Upper lobe of right lung (tissue), 1 donor: ENCODE measurements around the gene SLX4IP. TPM values are rescaled to one million over a fixed set of nuclear protein-coding genes. Genes with fewer than 3 reads are reported as not detected.

Experiments
- ATAC-seq: fragments of 200-7000 bp; cut with Tn5 transposase; one replicate; pipeline ENCODE4 v1.9.1; 2020; ENCODE audit warnings: mild to moderate bottlenecking, moderate library complexity
- DNase-seq: peaks from one replicate; pipeline ENCODE4 v3.0.0-alpha.2; 2020
- H3K27ac ChIP-seq: fragments of 200-600 bp; one replicate; pipeline ENCODE4 v1.8.0; 2022
- H3K27me3 ChIP-seq: fragments of 200-600 bp; one replicate; pipeline ENCODE4 v1.8.0; 2022; ENCODE audit warnings: mild to moderate bottlenecking
- H3K36me3 ChIP-seq: fragments of 200-600 bp; one replicate; pipeline ENCODE4 v1.8.0; 2022
- H3K4me1 ChIP-seq: fragments of 200-600 bp; one replicate; pipeline ENCODE4 v1.8.0; 2022
- H3K4me3 ChIP-seq: fragments of 200-600 bp; one replicate; pipeline ENCODE4 v1.8.0; 2022; ENCODE audit warnings: mild to moderate bottlenecking
- H3K9me3 ChIP-seq: fragments of 200-600 bp; one replicate; pipeline ENCODE4 v1.8.0; 2022
- CTCF ChIP-seq: fragments of 200-600 bp; IDR thresholded peaks from one replicate; pipeline ENCODE4 v1.8.0; 2022; ENCODE audit warnings: antibody characterized with exemption
- intact Hi-C: fragments of 100-400 bp; cut with DNase I; formaldehyde crosslinking; loops from one replicate; pipeline ENCODE4 v1.11.0; 2022
- total RNA-seq: library from RNA; stranded (reverse); fragmentation: NEBNext Ultra II Directional; extraction: Animal tissue kit (Norgen Biotek cat#: 25700); gene quantifications from one replicate; pipeline ENCODE4 v1.2.1, GENCODE V29; 2021
- donor health status: DM: no; HTN: yes; CAD: no; lungs with severe emphysema.

The SLX4IP gene
- total RNA-seq, 1 donor from 2014 or later = 5.4 TPM

- Histone ChIP-seq H3K27me3 (no peaks in the 10 kb centered on the region), H3K4me1 (peaks cover 15% of the 10 kb centered on the region), H3K9me3 (no peaks in the 10 kb centered on the region), H3K36me3 (no peaks in the 10 kb centered on the region), H3K4me3 (no peak overlapping the region), H3K27ac (no peak overlapping the region)
- ATAC-seq (no peak), DNase-seq (no peak)
- intact Hi-C loops = no loop called here
- TF ChIP-seq CTCF = no peak
These were observed 30.0 kb downstream of the SLX4IP start for GRCh38 chr20:10465135-10465534.

- TF ChIP-seq CTCF = no peak
- peaks cover 17% of the 10 kb centered on the region for H3K4me1 ChIP-seq
- DNase-seq (no peak), ATAC-seq (no peak)
- H3K36me3 ChIP-seq = no peaks in the 10 kb centered on the region
- H3K4me3 ChIP-seq = no peak overlapping the region
- intact Hi-C loops = no loop called here
- no peak overlapping the region for H3K27ac ChIP-seq
- no peaks in the 10 kb centered on the region for H3K27me3 ChIP-seq
- no peaks in the 10 kb centered on the region for H3K9me3 ChIP-seq
These were observed 31.2 kb downstream of the SLX4IP start for GRCh38 chr20:10466325-10466724.

- Histone ChIP-seq H3K4me3 (no peak overlapping the region), H3K27me3 (no peaks in the 10 kb centered on the region), H3K4me1 (peaks cover 17% of the 10 kb centered on the region), H3K9me3 (no peaks in the 10 kb centered on the region), H3K36me3 (no peaks in the 10 kb centered on the region), H3K27ac (no peak overlapping the region)
- ATAC-seq = no peak
- no peak for DNase-seq
- intact Hi-C loops = no loop called here
- TF ChIP-seq CTCF = no peak
These were observed 31.8 kb downstream of the SLX4IP start for GRCh38 chr20:10466855-10467254.

- ATAC-seq (no peak), DNase-seq (no peak)
- Histone ChIP-seq H3K4me3 (no peak overlapping the region), H3K36me3 (no peaks in the 10 kb centered on the region), H3K27ac (no peak overlapping the region), H3K27me3 (no peaks in the 10 kb centered on the region), H3K9me3 (no peaks in the 10 kb centered on the region), H3K4me1 (peaks cover 17% of the 10 kb centered on the region)
- intact Hi-C loops = no loop called here
- no peak for TF ChIP-seq CTCF
These were observed 32.7 kb downstream of the SLX4IP start for GRCh38 chr20:10467681-10468339.

GRCh38 chr20:10468340-10468845 is 33.3 kb downstream of the SLX4IP start:
- ATAC-seq (no peak), DNase-seq (no peak)
- Histone ChIP-seq H3K27me3 (no peaks in the 10 kb centered on the region), H3K27ac (no peak overlapping the region), H3K4me1 (peaks cover 17% of the 10 kb centered on the region), H3K36me3 (no peaks in the 10 kb centered on the region), H3K9me3 (no peaks in the 10 kb centered on the region), H3K4me3 (no peak overlapping the region)
- TF ChIP-seq CTCF = no peak
- intact Hi-C loops = no loop called here

- DNase-seq = no peak
- intact Hi-C loops = no loop called here
- H3K36me3 ChIP-seq = no peaks in the 10 kb centered on the region
- H3K27me3 ChIP-seq = no peaks in the 10 kb centered on the region
- no peak overlapping the region for H3K27ac ChIP-seq
- no peaks in the 10 kb centered on the region for H3K9me3 ChIP-seq
- H3K4me1 ChIP-seq = peaks cover 17% of the 10 kb centered on the region
- ATAC-seq = no peak
- TF ChIP-seq CTCF = no peak
- H3K4me3 ChIP-seq = no peak overlapping the region
These were observed 34.0 kb downstream of the SLX4IP start for GRCh38 chr20:10469056-10469455.
